Testis (tissue), 2 donors: ENCODE data around the gene MANSC1.

ENCODE experiments used
- CTCF ChIP-seq, 3 experiments: fragments of 450-650 bp in 2 of 3; fragments of 200-600 bp in 1 of 3; sonication (generic) in 1 of 3; IDR thresholded peaks; one replicate each; pipeline ENCODE4 v1.5.1; 2016 to 2019; ENCODE audit warnings: antibody characterized with exemption in 3 of 3, mild to moderate bottlenecking in 2 of 3, moderate library complexity in 1 of 3
- POLR2A ChIP-seq: fragments of 450-650 bp; IDR thresholded peaks from one replicate; pipeline ENCODE4 v1.6.1; 2017; ENCODE audit warnings: antibody characterized with exemption, mild to moderate bottlenecking, moderate library complexity

- TF ChIP-seq CTCF (IDR thresholded peaks at IDR 0.05) (no peak), POLR2A (no peak)
These were observed 46.7 kb upstream of the MANSC1 start for GRCh38 chr12:12396694-12397093.
